Measurements from ENCODE around the gene CDH23. TPM values are rescaled to one million over a fixed set of nuclear protein-coding genes. Genes with fewer than 3 reads are reported as not detected.

Gene CDH23
- total RNA-seq, 1 experiment from 2014 or later = 0.07 TPM

DNA sequence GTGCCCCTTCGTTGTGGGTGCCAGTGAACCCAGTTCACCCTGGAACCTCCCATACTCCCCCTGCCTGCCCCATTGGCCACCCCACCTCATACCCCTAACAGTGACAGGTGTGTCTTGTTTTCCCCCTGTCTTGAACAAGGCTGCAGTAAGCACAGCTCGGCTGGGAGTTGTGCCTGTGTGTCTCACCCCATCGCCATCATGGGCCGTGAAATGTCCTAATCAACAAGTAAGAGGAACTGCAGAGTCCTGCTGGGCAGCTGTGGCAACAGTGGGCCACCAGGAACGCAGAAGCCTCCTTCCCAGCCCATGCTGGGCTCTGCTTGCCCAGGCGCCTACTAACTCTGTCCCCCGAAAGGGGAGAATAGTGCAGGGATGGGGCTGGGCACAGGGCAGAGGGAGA, 231.2 kb downstream of the CDH23 start:
- intact Hi-C loops (cut with micrococcal nuclease; ENCODE audit: unreplicated experiment) = no loop called here
- H3K4me1 Mint-ChIP-seq (ENCODE audit: low read depth, unreplicated experiment) = peaks cover 8% of the 10 kb centered on the region
- CTCF ChIA-PET = no interaction called here
- H3K9me3 Mint-ChIP-seq (ENCODE audit: low read depth, unreplicated experiment) = no peaks in the 10 kb centered on the region
- H3K27me3 Mint-ChIP-seq (ENCODE audit: unreplicated experiment) = peaks cover 59% of the 10 kb centered on the region
- no peak overlapping the region for H3K27ac Mint-ChIP-seq (ENCODE audit: unreplicated experiment)
- DNase-seq = no peak
- no peak overlapping the region for H3K4me3 Mint-ChIP-seq (ENCODE audit: low read depth, unreplicated experiment)
- BruUV-seq (replicated peaks) = no TSS peak
- H3K36me3 Mint-ChIP-seq (ENCODE audit: insufficient read depth, unreplicated experiment) = no peaks in the 10 kb centered on the region
- TF ChIP-seq, protein P1, sequence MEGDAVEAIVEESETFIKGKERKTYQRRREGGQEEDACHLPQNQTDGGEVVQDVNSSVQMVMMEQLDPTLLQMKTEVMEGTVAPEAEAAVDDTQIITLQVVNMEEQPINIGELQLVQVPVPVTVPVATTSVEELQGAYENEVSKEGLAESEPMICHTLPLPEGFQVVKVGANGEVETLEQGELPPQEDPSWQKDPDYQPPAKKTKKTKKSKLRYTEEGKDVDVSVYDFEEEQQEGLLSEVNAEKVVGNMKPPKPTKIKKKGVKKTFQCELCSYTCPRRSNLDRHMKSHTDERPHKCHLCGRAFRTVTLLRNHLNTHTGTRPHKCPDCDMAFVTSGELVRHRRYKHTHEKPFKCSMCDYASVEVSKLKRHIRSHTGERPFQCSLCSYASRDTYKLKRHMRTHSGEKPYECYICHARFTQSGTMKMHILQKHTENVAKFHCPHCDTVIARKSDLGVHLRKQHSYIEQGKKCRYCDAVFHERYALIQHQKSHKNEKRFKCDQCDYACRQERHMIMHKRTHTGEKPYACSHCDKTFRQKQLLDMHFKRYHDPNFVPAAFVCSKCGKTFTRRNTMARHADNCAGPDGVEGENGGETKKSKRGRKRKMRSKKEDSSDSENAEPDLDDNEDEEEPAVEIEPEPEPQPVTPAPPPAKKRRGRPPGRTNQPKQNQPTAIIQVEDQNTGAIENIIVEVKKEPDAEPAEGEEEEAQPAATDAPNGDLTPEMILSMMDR (IDR thresholded peaks at IDR 0.05; ENCODE audit: unreplicated experiment) = no peak

DNA sequence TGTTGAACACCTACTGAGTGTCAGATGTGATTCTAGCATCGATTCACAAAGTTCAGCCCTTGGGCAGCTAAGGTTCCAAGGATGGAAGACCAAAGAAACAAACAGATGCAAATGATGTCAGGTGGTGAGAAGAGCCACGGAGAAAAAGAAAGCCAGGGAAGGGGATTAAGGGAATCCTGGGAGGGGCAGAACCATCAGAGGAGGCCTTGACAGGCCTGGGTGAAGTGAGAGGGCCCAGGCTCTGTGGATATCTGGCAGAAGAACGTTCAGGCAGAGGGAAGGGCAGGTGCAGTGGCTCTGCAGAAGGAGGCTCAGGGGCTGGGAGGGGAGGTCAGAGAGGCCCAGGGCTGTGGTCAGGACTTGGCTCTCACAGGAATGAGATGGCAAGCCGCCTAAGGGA, 232.4 kb downstream of the CDH23 start:
- DNase-seq = no peak
- H3K27me3 Mint-ChIP-seq (ENCODE audit: unreplicated experiment) = peaks cover 68% of the 10 kb centered on the region
- intact Hi-C loops (cut with micrococcal nuclease; ENCODE audit: unreplicated experiment) = no loop called here
- no TSS peak for BruUV-seq (replicated peaks)
- TF ChIP-seq, protein P1 (IDR thresholded peaks at IDR 0.05; ENCODE audit: unreplicated experiment) = no peak
- CTCF ChIA-PET = no interaction called here
- no peak overlapping the region for H3K27ac Mint-ChIP-seq (ENCODE audit: unreplicated experiment)
- H3K9me3 Mint-ChIP-seq (ENCODE audit: low read depth, unreplicated experiment) = no peaks in the 10 kb centered on the region
- H3K4me3 Mint-ChIP-seq (ENCODE audit: low read depth, unreplicated experiment) = no peak overlapping the region
- H3K36me3 Mint-ChIP-seq (ENCODE audit: insufficient read depth, unreplicated experiment) = no peaks in the 10 kb centered on the region
- H3K4me1 Mint-ChIP-seq (ENCODE audit: low read depth, unreplicated experiment) = no peaks in the 10 kb centered on the region

GRCh38 chr10:71630168-71630567, 233.4 kb downstream of the CDH23 start:
- Mint-ChIP-seq H3K36me3 (ENCODE audit: insufficient read depth, unreplicated experiment) (no peaks in the 10 kb centered on the region), H3K4me1 (ENCODE audit: low read depth, unreplicated experiment) (no peaks in the 10 kb centered on the region), H3K27me3 (ENCODE audit: unreplicated experiment) (peaks cover 76% of the 10 kb centered on the region), H3K27ac (ENCODE audit: unreplicated experiment) (no peak overlapping the region), H3K4me3 (ENCODE audit: low read depth, unreplicated experiment) (no peak overlapping the region), H3K9me3 (ENCODE audit: low read depth, unreplicated experiment) (no peaks in the 10 kb centered on the region)
- intact Hi-C loops (cut with micrococcal nuclease; ENCODE audit: unreplicated experiment) = no loop called here
- no peak for DNase-seq
- TF ChIP-seq, protein P1 (IDR thresholded peaks at IDR 0.05; ENCODE audit: unreplicated experiment) = no peak
- no TSS peak for BruUV-seq (replicated peaks)
- CTCF ChIA-PET = no interaction called here

DNA sequence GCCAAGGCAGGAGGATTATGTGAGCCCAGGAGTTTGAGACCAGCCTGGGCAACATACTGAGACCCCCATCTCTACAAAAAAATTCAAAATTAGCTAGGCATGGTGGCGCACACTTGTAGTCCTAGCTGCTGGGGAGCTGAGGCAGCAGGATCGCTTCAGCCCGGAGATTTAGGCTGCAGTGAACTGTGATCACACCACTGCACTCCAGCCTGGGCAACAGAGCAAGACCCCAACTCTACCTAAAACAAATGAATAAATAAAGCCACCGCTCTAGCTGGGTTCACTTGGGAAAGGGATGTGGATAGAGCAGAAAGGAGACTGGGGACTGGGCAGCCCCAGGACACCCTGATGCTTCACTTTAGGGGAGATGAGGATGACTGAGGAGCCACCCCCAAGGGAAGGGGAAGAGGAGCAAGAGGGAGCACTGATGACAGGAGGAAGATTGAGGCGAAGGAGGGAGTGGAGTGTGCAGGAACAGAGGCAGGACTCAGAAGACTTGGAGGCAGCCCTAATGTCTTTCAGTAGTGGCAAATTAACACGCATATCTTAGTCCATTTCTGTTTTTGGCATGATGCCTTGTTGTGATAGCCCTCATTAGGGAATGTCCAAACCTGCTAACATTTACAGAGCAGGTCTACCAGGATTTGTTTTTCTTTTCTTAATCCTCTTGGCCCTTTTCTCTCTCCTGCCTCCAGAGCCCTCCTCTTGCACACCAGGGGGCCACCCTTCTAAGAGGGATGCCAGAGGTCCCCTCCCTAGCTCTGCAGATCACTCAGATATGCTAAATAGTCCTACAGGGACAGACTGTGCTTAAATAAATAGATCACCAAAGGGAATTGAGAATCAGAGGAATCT, 234.5 kb downstream of the CDH23 start:
- DNase-seq = no peak
- CTCF ChIA-PET = no interaction called here
- Mint-ChIP-seq H3K9me3 (ENCODE audit: low read depth, unreplicated experiment) (no peaks in the 10 kb centered on the region), H3K27me3 (ENCODE audit: unreplicated experiment) (peaks cover 86% of the 10 kb centered on the region), H3K36me3 (ENCODE audit: insufficient read depth, unreplicated experiment) (no peaks in the 10 kb centered on the region), H3K4me1 (ENCODE audit: low read depth, unreplicated experiment) (no peaks in the 10 kb centered on the region), H3K4me3 (ENCODE audit: low read depth, unreplicated experiment) (no peak overlapping the region), H3K27ac (ENCODE audit: unreplicated experiment) (no peak overlapping the region)
- no TSS peak for BruUV-seq (replicated peaks)
- intact Hi-C loops (cut with micrococcal nuclease; ENCODE audit: unreplicated experiment) = no loop called here
- TF ChIP-seq, protein P1 (IDR thresholded peaks at IDR 0.05; ENCODE audit: unreplicated experiment) = no peak
